Retina (tissue), 1 donor: ENCODE results near the gene ZFPL1.
"Not testable (repeated sequence)": the region's sequence is repeated elsewhere in the genome, so short reads cannot be mapped to it uniquely, and the experiment has no call there.

Source experiments
- DNase-seq: peaks from one replicate; pipeline ENCODE4 v3.0.0-alpha.2; 2016

The ZFPL1 gene

DNA sequence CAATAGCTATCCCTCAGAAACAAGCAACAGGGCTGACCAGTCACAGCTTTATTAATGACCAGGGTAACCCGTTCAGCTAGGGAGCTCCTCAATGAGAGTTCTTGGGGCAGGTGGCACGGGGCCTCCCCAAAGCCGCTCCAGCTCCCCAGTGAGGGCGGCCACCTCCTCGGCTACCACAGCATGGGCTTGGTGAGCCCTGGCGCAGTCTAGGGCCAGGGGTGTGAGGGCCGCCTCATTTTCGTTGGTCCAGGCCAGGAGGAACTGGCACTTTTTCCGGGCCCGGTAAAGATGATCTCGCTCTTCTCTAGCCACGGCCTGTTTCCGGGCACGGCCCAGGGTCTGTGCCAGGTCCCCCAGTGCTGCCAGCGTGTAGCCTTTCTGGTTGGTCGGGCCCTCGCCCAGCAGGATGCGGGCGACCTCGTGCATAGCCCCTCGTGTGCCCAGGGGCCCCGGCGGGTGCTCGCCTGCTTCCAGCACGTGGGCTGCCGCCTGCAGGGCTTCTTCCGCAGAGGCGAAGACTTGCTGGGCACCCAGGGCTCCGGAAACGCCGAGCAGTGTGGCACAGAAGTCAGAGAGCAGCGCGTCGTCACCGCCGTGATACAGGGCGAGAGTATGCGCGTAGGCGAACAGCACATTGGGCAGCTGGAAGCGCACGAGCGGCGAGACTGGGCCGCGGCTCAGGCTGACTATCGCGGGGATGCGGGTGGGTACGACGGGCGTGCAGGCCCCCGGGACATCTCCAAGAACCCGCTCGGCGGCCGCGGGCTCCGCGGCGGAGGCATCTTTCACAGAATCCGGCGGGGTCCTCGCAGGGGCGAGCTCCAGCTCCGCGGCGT, 32.6 kb downstream of the ZFPL1 start:
- DNase-seq = no peak

- peak; percentile 97 for DNase-seq
Measured at GRCh38 chr11:65117206-65118096, 33.4 kb downstream of the ZFPL1 start, which contains the start of gene ZNHIT2. Gene ZNHIT2 (minus strand): TSS chr11:65117701. CDS start chr11:65117653, 48 bp downstream.

DNA sequence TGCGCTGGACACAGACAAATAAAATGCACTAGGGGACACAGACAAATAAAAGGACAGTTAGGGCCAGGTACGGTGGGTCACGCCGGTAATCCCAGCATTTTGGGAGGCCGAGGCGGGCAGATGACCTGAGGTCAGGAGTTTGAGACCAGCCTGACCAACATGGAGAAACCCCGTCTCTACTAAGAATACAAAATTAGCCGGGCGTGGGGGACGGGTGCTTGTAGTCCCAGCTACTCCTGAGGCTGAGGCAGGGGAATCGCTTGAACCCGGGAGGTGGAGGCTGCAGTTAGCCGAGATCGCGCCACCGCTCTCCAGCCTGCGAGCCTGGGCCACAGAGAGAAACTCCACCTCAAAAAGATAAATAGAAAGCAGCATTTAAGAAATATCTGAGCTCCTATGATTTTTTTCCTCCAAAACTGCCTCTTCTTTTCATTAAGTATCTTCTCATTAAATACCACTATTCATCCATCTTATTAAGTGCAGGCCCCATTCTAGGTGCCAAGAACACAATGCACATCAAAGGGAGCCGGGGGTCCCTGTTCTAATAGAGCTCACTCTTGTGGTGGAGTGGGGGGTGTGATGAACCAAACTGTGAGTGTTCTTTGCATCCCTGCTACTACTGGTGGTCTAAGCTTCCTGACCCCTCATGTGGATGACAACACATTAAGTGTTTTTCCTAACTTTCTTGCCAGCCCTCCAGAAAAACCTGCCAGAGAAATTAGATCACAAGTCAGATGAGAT, 34.2 kb downstream of the ZFPL1 start:
- no peak for DNase-seq

DNA sequence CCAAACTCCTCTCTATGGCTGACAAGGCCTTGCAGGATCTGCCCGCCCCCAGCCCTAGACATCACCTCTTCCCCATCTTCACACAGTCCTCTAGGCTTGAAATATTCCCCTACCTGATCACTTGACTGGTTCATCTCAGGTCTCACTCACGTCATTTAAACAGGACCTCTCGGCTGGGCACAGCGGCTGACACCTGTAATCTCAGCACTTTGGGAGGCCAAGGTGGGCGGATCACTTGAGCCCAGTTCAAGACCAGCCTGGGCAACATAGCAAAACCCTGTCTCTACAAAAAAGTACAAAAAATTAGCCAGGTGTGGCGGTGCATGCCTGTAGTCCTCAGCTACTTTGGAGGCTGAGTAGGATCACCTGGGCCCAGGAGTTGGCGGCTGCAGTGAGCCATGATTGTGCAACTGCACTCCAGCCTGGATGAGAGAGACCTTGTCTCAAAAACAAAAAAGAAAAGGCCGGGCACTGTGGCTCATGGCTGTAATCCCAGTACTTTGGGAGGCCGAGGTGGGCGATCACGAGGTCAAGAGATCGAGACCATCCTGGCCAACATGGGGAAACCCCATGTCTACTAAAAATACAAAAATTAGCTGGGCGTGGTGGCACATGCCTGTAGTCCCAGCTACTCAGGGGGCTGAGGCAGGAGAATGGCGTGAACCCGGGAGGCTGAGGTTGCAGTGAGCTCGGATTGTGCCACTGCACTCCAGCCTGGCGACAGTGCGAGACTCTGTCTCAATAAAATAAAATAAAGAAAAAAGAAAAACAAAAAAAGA, 35.1 kb downstream of the ZFPL1 start:
- not testable (repeated sequence) for DNase-seq

DNA sequence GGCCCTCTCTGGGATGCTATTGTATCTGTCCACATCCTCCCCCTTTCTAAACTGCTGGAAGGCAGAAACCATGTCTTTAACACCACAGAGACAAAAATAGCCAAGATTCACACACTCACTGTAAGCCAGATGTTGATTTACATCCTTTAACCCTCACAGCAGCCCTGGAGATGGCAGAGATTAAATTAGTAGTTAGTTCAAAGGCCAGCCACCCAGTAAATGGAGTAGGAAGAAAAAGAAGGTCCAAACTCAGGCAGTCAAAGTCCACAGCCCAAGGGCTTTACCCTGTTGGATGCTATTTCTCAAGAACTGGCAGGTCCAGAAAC, 35.6 kb downstream of the ZFPL1 start:
- no peak for DNase-seq

DNA sequence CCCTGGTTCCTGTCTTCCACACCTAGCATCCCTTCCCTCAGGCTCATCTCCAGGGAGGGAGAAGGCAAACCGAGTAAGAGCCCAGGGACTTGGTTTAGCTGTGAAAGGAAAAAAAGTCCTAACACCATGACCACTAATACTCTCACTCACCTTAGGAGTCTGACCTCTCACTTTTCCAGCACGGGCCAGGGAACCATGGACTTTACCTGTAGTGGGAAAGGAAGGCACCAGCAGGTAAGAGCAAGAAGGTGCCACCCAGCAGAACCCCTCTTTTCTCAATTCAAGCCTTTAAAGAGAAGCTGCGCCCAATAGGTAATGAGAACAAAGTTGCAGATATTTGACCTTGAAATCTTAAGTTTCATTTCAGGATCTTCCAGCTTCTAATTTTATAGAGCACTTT, 36.8 kb downstream of the ZFPL1 start:
- no peak for DNase-seq

GRCh38 chr11:65121447-65121864, 37.4 kb downstream of the ZFPL1 start:
- DNase-seq = peak; percentile 23

- DNase-seq = peak; percentile 96
Measured at GRCh38 chr11:65121865-65122696, 38.1 kb downstream of the ZFPL1 start, which contains the start of the genes FAU and MRPL49. Gene FAU (minus strand): TSS chr11:65122134. CDS start chr11:65121813, 321 bp downstream. Gene MRPL49 (plus strand): TSS chr11:65122321. CDS start chr11:65122347, 26 bp downstream.

DNA sequence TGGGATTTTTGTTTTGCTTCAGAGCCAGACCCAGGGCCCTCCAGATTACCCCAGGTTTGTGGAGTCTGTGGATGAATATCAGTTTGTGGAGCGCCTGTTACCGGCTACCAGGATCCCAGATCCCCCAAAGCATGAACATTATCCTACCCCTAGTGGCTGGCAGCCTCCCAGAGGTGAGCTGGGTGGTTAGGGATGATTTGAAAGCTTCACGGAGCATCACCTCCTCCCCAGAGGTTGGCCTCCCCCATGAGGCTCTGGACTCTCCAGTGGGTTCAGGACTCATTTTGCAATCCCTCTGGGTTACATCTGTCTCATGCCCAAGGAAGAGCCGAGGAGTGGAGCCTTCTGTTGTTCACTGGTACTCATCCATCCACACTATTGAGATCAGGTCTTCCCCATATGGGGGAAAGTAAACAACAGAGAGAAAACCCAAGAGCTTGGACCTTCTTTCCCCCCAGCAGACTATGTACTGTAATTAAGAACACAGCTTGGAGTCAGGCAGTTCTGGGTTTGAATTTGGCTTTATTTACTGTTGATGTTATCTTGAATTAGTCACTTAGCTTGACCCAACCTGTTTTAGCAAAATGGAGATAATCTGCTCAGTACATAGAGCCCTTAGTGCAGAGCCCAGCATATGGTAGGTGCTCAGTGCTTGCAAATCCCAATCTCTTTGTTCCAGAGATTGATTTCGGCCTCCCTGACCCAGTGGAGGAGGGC, 40.6 kb downstream of the ZFPL1 start:
- no peak for DNase-seq

DNA sequence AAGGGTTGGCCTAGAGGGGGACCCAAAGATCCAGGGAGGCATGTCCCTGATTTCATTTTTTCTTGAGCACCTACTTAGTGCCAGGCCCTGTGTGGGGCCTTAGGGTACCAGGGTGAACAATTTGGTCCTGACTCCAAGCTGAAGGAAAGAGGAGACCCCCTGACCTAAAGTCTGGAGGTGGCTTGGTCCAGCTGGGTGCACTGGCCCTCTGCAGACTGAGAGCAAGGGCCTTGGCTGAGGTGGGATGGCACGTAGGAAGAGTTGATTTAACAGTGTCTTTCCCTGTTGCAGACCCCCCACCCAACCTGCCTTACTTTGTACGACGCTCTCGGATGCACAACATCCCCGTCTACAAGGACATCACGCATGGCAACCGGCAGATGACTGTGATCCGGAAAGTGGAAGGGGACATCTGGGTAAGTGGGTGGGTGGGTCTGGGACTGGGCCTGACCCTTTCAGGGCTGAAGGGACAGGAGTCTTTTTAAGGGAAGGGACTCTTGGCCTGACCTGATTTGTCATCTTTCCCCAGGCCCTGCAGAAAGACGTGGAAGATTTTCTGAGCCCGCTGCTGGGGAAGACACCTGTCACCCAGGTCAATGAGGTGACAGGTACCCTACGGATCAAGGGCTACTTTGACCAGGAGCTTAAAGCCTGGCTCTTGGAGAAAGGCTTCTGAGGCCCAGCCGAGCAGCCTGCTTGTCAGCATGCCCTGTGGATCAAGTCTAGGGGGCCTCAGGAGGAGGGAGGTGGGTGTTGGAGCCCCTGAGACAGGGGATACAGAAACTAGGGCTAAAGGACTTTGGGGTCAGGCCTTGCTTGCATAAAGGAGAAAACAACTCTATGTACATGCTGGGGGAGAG, 41.4 kb downstream of the ZFPL1 start:
- no peak for DNase-seq

DNA sequence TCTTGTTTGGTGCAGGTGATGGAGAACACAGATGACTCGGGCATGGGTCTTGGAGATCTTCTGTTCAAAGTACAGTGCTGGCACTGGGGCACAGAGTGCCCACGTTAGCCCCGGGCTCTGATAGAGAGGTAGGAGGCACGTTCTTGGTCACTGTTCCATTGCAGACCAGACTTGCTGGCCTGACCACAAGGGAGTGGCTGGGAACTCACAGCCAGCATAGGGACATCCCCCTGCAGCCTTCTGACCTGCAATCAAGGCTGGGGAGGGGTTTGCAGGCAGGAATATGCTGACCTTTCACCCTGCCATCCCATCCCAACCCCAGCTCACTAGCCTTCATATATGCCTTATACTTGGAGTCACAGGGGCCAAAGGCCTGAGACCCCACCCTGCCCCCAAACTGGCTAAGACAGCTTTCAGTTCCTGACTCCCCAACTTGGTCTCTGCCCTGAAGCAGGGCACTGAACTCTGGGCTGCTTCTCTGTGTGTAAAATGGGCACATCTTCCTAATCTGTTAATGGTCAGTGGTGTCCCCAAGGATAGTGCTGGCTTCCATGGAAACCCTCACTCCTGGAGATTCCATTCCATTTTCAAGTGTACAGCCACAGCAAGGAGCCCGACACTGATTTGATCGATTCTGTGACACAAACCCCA, 42.7 kb downstream of the ZFPL1 start:
- DNase-seq = no peak

DNA sequence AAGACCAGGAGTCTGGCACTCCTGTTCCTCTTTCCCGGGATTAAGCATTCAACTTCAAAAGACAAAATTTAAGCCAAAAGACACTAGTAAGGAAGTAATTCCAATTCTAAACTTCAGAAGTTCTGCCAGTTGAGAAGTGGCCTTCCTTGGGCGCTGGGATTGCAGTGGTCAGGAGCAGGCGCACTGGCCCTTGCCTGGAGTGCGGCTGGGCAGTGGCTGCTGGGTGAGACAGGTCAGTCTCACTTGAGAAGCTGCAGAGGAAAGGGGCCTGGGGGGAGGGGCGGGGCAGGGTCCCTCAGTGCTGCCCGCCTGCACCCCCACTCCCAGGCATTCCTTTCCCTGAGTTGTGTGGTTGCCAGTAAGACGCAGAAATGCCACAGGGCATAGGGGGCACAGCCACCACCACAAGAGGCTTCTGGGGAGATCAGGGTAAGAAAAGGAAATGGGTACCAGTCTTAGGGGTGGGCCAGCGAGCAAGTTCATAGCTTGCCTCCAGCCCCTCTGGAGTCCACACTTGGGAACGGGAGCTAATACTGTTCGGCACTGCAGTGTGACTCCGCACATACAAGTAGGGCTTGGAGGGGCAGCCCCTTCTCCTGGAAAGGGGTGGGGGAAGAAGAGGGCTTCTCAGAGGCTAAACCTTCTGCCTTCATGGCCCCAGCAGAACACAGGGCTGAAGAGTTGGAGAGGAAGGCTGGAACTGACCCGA, 43.6 kb downstream of the ZFPL1 start:
- no peak for DNase-seq

- DNase-seq = no peak
Measured at GRCh38 chr11:65128182-65129145, 44.4 kb downstream of the ZFPL1 start.

- no peak for DNase-seq
Measured at GRCh38 chr11:65129649-65130441, 45.8 kb downstream of the ZFPL1 start.

DNA sequence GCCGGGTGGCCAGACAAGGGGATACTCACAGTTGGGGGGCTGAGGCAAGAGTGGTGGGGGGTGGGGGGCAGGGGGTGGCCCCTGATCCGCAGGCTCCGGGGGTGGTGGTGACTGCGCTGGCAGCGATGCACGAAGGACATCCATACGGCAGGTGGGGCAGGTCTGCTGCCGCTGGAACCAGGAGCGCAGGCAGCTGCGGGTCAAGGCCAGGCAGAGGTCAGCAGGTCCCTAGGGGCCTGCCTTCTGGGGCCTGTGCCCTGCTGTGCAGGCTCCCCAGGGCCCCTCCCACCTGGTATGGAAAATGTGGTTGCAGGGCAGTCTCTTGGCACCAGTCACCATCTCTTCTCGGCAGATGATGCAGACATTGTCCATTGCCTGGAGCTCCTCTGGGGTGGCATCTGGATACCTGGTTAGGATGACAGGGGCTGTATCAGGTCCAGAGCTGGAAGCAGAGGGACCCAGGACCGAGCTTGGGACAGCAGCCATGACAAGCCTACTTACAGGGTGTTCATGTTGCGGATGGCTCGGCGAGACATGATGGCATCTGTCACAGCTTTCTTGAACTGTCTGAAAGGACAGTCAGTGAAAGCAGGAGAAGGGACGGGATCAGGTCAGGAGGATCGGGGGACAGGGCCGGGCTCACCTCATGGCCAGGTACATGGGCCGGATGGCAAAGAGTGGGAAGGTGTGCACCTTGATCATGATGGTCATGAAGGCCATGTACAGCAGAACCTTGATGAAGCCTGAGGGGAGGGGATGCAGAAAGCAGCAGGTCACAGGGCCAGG, 46.8 kb downstream of the ZFPL1 start:
- no peak for DNase-seq
